Neuron (in vitro differentiated cells): Measurements from ENCODE around the gene TSSC4.

Experiments used
- H2AFZ ChIP-seq: one replicate; pipeline ENCODE4 v1.6.1; 2013; ENCODE audit warnings: low read depth, mild to moderate bottlenecking, inconsistent platforms, low read length, moderate library complexity
- H3K27me3 ChIP-seq: one replicate; pipeline ENCODE4 v1.6.1; 2013; ENCODE audit warnings: low read length; ENCODE audit not compliant: insufficient read depth
- H3K36me3 ChIP-seq: one replicate; pipeline ENCODE4 v1.6.1; 2013; ENCODE audit warnings: low read length; ENCODE audit not compliant: insufficient read depth
- H3K4me1 ChIP-seq: one replicate; pipeline ENCODE4 v1.6.1; 2013; ENCODE audit warnings: low read length; ENCODE audit not compliant: insufficient read depth
- H3K4me3 ChIP-seq: 2 replicates; pipeline ENCODE4 v1.5.1; 2013; ENCODE audit warnings: mild to moderate bottlenecking, low read length, moderate library complexity
- H3K9me3 ChIP-seq: one replicate; pipeline ENCODE4 v1.6.1; 2013; ENCODE audit warnings: low read length

TSSC4 gene

DNA sequence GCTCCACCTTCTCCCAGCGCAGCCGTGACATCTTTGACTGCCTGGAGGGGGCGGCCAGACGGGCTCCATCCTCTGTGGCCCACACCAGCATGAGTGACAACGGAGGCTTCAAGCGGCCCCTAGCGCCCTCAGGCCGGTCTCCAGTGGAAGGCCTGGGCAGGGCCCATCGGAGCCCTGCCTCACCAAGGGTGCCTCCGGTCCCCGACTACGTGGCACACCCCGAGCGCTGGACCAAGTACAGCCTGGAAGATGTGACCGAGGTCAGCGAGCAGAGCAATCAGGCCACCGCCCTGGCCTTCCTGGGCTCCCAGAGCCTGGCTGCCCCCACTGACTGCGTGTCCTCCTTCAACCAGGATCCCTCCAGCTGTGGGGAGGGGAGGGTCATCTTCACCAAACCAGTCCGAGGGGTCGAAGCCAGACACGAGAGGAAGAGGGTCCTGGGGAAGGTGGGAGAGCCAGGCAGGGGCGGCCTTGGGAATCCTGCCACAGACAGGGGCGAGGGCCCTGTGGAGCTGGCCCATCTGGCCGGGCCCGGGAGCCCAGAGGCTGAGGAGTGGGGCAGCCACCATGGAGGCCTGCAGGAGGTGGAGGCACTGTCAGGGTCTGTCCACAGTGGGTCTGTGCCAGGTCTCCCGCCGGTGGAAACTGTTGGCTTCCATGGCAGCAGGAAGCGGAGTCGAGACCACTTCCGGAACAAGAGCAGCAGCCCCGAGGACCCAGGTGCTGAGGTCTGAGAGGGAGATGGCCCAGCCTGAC lies 2.5 kb downstream of the TSSC4 start:
- H2AFZ ChIP-seq, result no peak overlapping the region
- no peaks in the 10 kb centered on the region for H3K27me3 ChIP-seq
- H3K4me3 ChIP-seq, result no peak overlapping the region
- peaks cover 20% of the 10 kb centered on the region for H3K36me3 ChIP-seq
- peaks cover 17% of the 10 kb centered on the region for H3K4me1 ChIP-seq
- H3K9me3 ChIP-seq, result no peaks in the 10 kb centered on the region

DNA sequence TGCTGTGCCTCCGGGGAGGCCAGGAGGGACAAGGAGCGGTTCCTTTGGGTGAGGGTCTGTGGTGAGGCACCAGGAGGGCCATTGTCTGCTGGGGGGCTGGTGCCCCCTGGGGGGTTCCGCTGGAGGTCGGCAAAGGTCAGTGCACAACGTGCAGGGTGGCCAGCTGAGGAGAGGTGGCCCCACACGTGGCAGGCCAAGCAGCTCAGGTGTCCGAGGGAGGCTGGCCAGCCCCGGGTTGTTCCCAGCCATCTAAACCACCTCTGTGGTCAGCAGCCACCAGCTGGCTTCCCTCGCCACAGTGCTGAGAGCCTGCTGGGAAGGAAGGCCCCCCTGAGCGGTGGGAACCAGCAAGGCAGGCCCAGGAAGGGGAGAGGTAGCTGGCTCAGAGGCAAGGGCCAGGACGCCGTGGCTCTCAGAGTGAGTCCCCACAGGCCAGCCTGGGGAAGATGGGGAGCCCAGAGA lies 4.2 kb downstream of the TSSC4 start:
- Histone ChIP-seq H3K4me1 (peaks cover 14% of the 10 kb centered on the region), H2AFZ (no peak overlapping the region), H3K9me3 (no peaks in the 10 kb centered on the region), H3K36me3 (peaks cover 16% of the 10 kb centered on the region), H3K4me3 (no peak overlapping the region), H3K27me3 (no peaks in the 10 kb centered on the region)

DNA sequence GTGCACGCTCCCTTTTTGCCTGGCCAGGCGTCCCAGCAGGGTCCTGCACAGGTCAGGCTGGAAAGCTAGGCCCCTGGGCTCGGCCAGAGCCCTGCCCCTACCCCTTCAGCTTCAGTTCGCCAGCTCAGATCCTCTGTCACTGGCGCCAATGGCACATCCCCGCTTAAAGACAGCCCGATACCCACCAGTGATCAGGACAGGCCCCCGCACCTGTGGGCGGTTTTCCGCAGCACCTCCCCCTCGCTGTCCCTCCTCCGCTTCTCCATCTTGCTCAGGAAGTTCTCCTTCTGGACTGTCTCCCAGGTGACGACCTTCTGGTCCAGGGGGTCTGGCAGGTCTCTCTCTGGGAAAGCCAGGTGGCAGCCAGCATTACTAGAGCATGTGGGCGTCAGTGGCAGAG lies 5.9 kb downstream of the TSSC4 start:
- Histone ChIP-seq H3K4me1 (peaks cover 15% of the 10 kb centered on the region), H3K9me3 (no peaks in the 10 kb centered on the region), H3K4me3 (no peak overlapping the region), H3K27me3 (no peaks in the 10 kb centered on the region), H2AFZ (no peak overlapping the region), H3K36me3 (peaks cover 16% of the 10 kb centered on the region)

DNA sequence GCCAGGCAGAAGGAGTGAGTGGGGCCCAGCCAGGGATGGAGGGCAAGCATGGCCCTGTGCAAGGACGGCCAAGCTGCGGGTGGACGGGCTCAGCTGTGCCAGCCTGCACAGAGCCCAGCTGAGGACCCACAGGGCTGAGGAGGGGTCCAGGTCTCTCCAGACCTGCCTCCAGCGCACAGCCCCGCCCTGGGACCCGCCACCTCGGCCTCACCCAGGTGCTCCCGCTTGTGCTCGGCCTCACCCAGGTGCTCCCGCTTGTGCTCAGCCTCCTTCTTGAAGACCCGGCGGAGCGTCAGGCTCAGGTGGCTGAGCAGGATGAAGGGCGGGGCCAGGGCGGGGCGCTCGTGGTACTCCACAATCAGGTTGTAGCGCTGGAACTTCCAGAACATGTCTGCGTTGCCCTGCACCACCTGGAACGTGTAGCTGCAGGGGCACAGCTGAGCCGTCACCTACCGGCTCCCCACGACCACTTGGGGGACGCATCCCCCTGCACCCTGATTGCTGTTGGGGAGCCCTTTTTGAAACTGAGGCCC lies 6.4 kb downstream of the TSSC4 start:
- Histone ChIP-seq H3K36me3 (peaks cover 16% of the 10 kb centered on the region), H3K27me3 (no peaks in the 10 kb centered on the region), H3K4me1 (peaks cover 10% of the 10 kb centered on the region), H2AFZ (no peak overlapping the region), H3K4me3 (no peak overlapping the region), H3K9me3 (no peaks in the 10 kb centered on the region)

DNA sequence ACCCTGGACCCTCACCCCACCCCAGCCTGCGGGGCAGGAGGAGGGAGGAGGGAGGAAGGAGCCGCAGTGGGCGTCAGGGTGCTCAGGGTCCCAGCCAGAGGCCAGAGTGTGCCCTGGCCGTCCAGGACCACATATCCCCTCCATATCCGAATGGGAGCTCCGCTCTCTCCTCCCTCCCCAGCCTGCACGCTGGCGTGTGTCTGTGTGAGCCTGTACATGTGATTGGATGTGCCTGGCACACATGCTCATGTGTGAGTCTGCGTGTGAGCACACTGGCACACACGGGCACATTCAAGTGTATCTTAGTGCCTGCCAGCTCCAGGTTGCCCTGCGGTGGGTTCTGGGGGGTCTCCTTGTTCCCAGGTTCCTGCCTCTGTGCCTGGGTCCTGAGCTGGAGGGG lies 8.1 kb downstream of the TSSC4 start:
- H3K4me3 ChIP-seq, result no peak overlapping the region
- H3K9me3 ChIP-seq, result no peaks in the 10 kb centered on the region
- no peaks in the 10 kb centered on the region for H3K27me3 ChIP-seq
- H3K36me3 ChIP-seq, result peaks cover under 1% of the 10 kb centered on the region
- H2AFZ ChIP-seq, result no peak overlapping the region
- peaks cover 10% of the 10 kb centered on the region for H3K4me1 ChIP-seq

DNA sequence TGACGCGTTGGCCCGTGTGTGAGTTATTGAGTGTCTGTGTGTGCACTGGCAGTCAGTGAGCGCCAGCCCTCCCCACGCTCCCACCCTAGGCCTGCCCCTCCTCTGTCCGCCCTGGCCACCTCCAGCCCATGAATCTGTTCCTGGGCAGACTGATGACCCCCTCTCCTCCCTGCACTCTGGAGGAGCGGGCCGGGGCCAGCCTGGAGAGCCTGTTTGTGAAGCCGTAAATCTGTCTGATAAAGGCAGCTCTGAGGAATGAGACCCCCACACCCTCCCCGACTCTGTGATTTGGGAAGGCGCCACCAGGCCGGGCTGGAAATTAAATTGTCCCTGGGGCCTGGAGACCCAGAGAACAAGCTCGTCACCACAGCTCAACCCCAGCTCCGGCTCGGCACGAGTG lies 8.6 kb downstream of the TSSC4 start:
- Histone ChIP-seq H3K27me3 (no peaks in the 10 kb centered on the region), H3K9me3 (no peaks in the 10 kb centered on the region), H3K36me3 (no peaks in the 10 kb centered on the region), H3K4me3 (no peak overlapping the region), H3K4me1 (peaks cover 10% of the 10 kb centered on the region), H2AFZ (peak overlapping the region; percentile 18)

DNA sequence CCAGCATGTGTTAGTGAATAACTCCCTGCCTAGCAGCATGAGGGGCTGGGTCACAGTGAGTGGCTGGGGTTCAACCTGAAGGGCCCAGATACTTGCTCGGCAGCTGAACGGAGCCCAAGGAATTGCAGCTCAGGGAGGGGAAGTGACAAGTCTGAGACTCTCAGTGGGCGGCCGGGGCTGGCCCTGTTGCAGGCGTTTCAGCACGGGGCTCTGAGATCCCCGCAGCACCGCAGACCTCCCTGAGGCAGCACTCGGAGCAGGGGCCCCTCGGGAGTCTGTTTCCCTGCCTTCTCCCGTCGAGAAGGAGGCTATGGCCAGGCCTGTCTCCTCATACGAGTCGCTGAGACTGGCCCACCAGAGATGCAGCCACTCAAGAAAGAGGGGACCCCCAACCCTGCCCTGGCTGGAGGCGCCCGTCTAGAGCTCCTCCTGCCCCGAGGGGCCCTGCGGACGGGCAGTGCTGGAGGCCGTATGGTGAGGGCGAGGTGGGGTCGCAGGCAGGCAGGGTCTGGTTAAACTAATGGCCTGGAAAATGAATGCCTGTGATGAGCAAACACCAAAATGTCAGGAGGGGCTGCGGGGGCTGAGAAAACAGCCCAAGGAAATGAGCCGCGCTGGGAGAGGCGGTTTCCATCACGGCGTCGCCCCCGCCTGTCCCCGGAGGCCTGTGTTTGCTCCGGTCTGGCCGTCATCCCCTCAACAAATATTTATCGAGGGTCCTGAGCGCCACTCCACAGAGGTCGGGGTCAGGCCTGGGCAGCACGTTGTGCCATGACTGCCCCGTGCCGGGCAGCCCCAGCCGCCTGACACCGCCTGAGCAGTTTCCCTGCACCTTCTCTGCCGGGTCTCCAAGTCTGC lies 9.3 kb downstream of the TSSC4 start:
- no peaks in the 10 kb centered on the region for H3K9me3 ChIP-seq
- peak overlapping the region; percentile 18 for H2AFZ ChIP-seq
- H3K4me3 ChIP-seq, result no peak overlapping the region
- H3K36me3 ChIP-seq, result no peaks in the 10 kb centered on the region
- no peaks in the 10 kb centered on the region for H3K27me3 ChIP-seq
- peaks cover 10% of the 10 kb centered on the region for H3K4me1 ChIP-seq

DNA sequence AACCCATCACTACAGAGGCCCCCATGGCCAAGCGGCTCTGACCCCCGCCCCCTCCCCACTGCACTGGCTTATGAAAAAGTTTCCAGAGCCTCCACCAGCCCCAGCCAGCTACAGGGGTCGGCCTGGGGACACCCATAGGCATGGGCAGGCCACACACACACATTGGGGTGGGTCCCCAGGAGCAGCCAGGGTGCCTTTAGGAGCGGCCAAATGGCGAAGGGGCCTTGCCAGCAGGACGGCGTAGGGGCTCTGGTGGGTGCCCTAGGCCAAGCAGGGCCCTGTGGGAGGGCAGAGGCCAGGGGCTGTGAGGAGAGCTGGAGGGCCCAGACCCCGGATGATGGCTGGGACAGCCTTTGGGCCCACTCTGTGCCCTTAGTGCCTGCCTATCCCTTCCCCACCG lies 10.1 kb downstream of the TSSC4 start:
- Histone ChIP-seq H3K27me3 (no peaks in the 10 kb centered on the region), H3K9me3 (no peaks in the 10 kb centered on the region), H3K36me3 (no peaks in the 10 kb centered on the region), H3K4me1 (peaks cover 10% of the 10 kb centered on the region), H3K4me3 (no peak overlapping the region), H2AFZ (no peak overlapping the region)

DNA sequence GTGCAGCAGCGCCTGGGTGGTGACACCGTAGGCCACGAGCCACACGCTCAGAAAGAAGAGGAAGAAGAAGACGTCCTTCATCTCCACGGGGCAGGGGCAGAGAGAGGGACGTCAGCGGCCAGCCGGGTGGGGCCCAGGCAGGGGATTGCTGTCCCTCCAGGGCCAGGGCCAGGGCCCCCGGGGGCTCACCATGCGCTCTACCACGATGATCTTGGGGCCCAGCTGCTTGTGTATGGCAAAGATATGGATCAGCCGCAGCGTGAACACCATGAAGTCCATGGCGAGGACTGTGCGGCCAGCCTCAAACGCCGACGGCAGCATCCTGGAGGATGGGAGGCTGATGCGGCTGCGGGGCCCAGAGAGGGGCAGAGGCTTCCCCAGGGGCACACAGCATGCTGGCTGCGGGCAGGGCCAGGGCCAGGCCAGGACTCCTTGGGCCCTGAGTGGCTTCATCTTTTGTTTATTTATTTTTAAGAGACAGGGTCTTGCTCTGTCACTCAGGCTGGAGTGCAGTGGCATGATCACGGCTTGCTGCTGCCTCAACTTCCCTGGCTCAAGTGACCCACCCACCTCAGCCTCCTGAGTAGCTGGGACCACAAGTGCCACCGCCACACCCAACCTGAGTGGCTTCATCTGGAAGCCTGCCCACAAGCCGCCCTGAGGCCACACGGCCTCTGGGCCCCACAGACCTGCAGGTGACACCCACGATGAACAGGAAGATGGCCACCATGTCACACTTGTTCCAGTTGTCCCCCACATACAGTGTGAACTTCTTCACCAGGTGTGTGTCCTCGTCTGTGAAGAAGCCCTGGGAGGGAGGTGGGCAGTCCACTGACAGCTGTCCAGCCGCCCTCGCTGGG lies 11.1 kb downstream of the TSSC4 start:
- no peaks in the 10 kb centered on the region for H3K9me3 ChIP-seq

DNA sequence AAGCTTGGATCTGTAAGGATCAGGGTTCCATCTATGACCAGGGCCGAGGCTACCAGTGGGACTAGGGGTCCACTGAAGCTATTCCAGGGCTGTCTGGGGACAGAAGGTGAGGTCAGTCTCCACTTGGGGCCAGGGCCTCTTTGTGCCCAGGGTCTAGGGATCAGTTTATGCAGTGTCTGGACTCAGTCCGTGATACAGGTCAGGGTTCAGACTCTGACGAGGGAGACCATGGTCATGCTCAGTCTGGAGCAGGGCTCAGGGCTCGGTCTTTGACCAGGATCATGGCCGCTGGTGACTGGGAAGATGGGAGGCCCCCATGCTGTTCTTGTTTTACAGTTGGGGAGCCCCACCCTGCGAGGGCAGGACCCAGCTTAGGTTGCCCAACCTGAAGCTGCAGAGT lies 11.8 kb downstream of the TSSC4 start:
- peaks cover 10% of the 10 kb centered on the region for H3K4me1 ChIP-seq
- no peaks in the 10 kb centered on the region for H3K36me3 ChIP-seq
- H3K27me3 ChIP-seq, result no peaks in the 10 kb centered on the region
- no peak overlapping the region for H3K4me3 ChIP-seq
- H2AFZ ChIP-seq, result no peak overlapping the region
- no peaks in the 10 kb centered on the region for H3K9me3 ChIP-seq

More for the DNA sequence above, 11.1 kb downstream of the TSSC4 start:
- Histone ChIP-seq H3K4me1 (peaks cover 10% of the 10 kb centered on the region), H3K36me3 (no peaks in the 10 kb centered on the region), H3K27me3 (no peaks in the 10 kb centered on the region), H2AFZ (no peak overlapping the region), H3K4me3 (no peak overlapping the region)

DNA sequence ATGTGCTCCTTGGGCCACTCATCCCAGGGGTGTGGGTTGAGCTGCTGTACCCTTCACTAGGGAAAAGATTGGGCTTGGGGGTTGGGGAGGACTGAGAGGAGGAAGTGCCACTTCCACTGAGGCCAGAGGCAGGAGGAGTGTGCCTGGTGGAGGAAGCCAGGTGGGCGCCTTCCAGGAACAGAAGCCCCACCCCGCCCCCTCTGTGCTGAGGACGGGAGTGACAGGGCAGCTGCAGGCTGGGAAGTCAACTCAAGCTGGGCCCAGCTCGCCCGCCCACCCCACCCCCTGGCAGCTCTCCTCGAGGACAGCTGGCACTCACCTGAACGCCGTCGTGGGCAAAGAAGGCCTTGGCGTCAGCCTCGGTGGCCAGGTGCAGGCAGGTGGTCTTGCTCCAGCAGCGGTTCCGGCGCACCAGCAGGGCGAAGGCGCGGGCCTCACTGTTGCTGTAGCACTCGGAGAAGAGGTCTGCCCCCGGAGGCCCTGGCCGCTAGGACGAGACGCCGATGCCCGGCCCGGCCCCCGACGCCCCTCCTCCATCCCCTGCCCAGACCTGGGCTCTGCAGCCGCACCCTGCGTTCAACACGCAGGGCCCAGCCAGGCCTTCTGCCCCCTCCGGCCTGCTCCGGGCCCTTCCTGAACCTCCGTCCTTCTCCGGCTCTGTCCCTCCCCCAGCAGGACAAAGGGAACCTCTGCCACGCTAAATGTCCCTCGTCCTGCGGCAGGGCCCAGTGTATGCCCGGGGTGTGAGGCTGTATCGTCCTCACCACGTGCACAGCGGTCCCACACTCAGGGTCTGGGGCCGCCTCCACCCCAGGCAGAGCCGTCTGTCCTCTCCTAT lies 13.4 kb downstream of the TSSC4 start:
- peaks cover 10% of the 10 kb centered on the region for H3K4me1 ChIP-seq
- H3K36me3 ChIP-seq, result no peaks in the 10 kb centered on the region
- no peak overlapping the region for H3K4me3 ChIP-seq
- H3K9me3 ChIP-seq, result no peaks in the 10 kb centered on the region
- no peaks in the 10 kb centered on the region for H3K27me3 ChIP-seq
- H2AFZ ChIP-seq, result no peak overlapping the region

DNA sequence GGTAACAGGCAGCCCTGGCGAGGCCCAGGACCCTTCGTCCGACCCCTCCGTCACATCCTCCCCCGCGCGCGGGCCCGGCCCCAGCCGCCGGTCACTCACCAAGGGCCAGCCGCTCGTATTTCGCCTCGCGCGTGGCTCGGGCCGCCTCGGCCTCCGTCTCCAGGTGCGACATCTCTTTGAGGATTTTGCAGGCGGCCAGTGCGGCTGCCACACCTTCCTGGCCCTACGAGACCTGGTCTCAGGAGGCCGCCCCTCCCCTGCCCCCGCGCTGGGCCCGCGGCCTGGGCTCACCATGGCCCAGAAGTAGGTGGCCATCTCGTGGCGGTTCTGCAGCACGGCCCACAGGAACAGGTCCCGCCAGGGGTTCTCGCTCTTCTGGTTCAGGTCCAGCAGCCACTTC lies 14.1 kb downstream of the TSSC4 start:
- Histone ChIP-seq H2AFZ (no peak overlapping the region), H3K27me3 (no peaks in the 10 kb centered on the region), H3K36me3 (no peaks in the 10 kb centered on the region), H3K9me3 (no peaks in the 10 kb centered on the region), H3K4me1 (peaks cover 5% of the 10 kb centered on the region), H3K4me3 (no peak overlapping the region)
